Heart left ventricle (tissue), 13 donors: Measurements from ENCODE around the gene SV2B.
A peak's percentile ranks its signal among the peaks of the same experiment; 100 is the strongest.

ENCODE experiments used
- CTCF ChIP-seq, 12 donors: fragments of 200-600 bp; sonication (generic) in 4 of 12; IDR thresholded peaks; one replicate each; pipeline versions ENCODE4 v1.5.0 to v1.8.0; 2018 to 2022; ENCODE audit warnings: antibody characterized with exemption in 12 of 12, mild to moderate bottlenecking in 5 of 12
- POLR2A ChIP-seq, 2 donors: fragments of 450-650 bp; IDR thresholded peaks; one replicate each; pipeline ENCODE4 v1.6.1; 2017; ENCODE audit warnings: antibody characterized with exemption in 2 of 2, mild to moderate bottlenecking in 2 of 2, moderate library complexity in 2 of 2
- donor health status: ischemic (EF 13 %, LVEDD 7.1; RV severe dilation, severe dysfunction).
- donor health status: DM: no; HTN: yes; CAD: no.
- donor health status: DM: no; HTN: no; CAD: no.
- donor health status: ischemic (EF 25% LVEDD 6.9; RV normal size, moderate dysfunction).
- donor health status: ischemic (EF 25% LVEDD 5.7; RV mildly dilated, moderate dysfunction).
- donor health status: ischemic (EF 35%, LVEDD 5.7; RV mildly dilated, moderate dysfunction).
- donor health status: nonischemic (EF 11% LVEDD 7.7; RV severe dilation, severe dysfunction).
- donor health status: DM: yes; HTN: yes; CAD: no.
- donor health status: PGD.
- donor health status: ischemic (EF 29% LVEDD 5.4; RV normal size, mild dysfunction).
- donor health status: nonischemic (EF 23%, LVEDD 6.1; RV moderate dilation, normal function).

- TF ChIP-seq CTCF (IDR thresholded peaks at IDR 0.05) (peak; percentile 63 to 85 (median 78)), POLR2A (IDR thresholded peaks at IDR 0.05) (no peak)
Measured at GRCh38 chr15:91055548-91056331, 44.3 kb upstream of the SV2B start.
